CD4-positive, alpha-beta T cell treated with Interleukin-12 subunit alpha and Interleukin-12 subunit beta, for 1 hour (primary cell): ENCODE results near the gene ANKRD28.

ENCODE experiments used
- DNase-seq: peaks from one replicate; pipeline ENCODE4 v3.0.0-alpha.2; 2020

Gene ANKRD28

DNA sequence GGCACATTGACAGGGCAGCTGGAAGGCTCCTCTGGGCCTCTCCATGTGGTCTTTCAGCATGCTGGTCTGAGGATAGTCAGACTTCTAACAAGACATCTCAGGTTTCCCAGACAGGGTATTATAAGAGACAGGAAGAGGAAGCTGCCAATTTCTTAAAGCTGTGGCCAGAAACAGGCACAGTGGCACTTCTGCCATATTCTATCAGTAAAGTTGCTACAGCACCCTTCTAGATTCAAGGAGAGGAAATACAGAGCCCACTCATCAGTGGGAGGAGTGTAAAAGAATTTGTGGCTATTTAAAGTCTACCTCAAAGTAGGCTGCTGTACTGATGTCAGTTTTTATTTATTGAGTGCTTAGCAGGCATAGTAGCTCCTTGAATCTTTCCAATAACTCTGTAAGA, 140.8 kb downstream of the ANKRD28 start:
- DNase-seq: no peak

GRCh38 chr3:15656342-15656741, 141.4 kb downstream of the ANKRD28 start:
- DNase-seq: no peak

- DNase-seq: no peak
Measured at GRCh38 chr3:15654891-15655290, 142.9 kb downstream of the ANKRD28 start.

- DNase-seq: no peak
Measured at GRCh38 chr3:15654127-15654526, 143.7 kb downstream of the ANKRD28 start.

DNA sequence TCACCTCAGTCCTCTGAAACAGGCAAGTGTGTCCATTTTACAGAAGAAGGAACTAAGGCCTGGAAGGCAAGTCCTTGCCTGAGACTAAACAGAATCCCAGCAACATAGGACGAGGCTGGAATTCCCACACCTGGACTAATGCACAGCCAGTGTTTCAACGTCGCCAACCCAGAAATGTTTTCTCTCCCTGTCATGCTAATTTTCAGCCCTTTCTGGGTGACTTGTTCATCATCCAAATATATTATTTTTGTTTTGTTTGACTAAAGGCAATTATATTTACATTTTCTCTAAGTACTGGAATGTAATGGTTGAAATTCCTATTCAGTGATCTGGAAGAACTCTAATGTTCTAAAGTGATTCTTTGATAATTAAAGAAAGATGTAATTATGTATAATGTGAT, 144.5 kb downstream of the ANKRD28 start:
- no peak for DNase-seq

DNA sequence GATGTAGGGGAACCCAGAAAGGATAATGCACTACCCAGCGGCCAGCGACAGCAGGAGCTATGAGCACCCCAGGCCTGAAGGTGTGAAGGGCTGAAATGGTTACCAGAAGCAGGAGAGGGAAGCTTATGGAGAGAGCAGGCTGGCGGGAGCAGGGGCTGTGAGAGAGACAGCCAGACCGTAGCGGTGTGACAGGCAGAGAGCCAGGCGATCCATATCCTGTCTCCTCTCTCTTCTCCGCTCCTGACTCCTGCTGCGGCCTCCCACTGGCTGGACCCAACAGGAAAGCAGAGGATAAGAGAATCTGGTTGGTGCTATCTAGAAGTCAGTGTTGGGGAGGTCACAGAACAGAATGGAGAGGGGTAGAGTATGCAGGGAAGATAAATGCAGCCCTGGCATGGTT, 146.4 kb downstream of the ANKRD28 start:
- DNase-seq: no peak

DNA sequence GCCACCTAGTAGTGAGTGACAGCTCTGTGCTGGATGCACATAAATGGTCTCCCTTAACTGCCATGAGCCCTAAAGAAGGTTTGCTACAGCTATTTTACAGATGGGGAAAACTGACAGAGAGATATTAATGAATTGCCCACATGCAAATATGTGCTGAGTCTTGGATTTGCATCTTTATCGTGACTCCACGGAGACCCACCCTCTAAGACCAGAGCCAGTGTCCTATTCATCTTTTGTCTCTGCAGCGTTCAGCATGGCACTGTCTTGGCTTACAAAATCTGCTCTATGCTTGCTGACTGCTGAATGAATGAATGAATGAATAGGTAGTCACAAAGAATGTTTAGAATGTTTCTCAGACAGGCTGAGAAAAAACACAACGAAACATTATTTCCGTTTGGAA, 147.9 kb downstream of the ANKRD28 start:
- DNase-seq: no peak

DNA sequence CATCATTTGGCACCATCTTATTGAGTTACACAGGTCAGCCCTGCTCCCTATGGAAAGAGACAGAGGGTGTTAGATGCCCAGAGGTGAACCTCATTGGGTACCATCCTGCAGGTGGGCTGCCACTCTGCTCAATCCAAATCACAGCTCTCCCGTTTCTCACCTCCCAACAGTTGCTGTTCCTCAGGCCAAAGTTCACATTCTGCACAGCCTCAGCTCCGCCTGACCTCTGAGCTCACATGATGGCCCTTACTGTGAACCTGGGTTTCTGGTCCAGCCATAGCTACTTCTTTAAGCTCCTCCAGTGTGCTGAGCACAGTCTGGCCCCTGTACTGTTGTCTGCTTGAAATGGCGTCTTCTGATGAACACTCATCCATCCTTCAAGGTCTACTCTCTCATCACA, 148.4 kb downstream of the ANKRD28 start:
- DNase-seq: no peak

DNA sequence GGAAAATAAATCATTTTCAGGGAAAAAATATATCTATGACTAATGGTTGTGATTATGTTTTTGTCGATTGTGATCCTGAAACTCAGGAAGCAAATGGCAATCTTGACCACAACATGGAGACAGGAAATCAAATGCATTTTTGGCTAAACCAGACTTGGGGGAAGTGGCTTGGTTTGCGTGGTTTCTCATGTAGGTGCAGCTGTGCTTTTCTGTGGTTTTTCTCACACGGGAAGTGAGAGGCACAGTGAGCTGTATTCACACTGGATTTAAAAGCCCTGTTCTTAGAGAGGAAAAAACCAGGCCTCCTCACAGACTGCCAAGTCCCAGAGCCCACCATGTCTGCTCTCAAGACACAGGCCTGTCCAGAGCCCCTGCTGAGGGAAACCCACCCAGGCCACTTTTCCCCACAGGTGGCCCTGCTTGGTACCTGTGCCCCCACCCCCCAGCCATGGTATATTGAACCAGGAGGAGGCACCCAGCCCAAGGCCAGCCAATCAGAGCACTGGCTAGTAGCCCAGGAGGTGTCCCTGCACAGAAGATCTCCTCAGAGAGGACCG, 150.1 kb downstream of the ANKRD28 start:
- DNase-seq: peak; percentile 65

- DNase-seq: no peak
Measured at GRCh38 chr3:15646851-15647511, 150.8 kb downstream of the ANKRD28 start.

- DNase-seq: no peak
Measured at GRCh38 chr3:15645740-15646501, 151.9 kb downstream of the ANKRD28 start.

DNA sequence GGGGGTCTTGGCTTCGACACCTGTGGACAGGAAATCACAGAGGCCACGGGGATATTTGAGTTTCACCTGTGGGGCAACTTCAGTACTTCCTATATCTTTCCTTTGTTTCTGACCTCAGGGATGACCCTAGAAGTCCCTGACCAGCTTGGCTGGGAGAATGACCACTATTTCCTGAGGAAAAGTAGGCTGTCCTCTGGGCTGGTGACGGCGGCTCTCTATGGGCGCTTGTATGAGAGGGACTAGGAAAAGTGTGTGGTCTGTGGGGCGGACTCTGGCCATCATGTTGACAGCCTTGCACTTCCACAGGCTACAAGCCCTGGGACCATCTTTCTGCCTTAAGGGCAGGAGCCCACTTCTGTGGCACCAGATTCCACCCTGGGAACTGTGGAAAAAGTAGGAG, 152.5 kb downstream of the ANKRD28 start:
- no peak for DNase-seq

DNA sequence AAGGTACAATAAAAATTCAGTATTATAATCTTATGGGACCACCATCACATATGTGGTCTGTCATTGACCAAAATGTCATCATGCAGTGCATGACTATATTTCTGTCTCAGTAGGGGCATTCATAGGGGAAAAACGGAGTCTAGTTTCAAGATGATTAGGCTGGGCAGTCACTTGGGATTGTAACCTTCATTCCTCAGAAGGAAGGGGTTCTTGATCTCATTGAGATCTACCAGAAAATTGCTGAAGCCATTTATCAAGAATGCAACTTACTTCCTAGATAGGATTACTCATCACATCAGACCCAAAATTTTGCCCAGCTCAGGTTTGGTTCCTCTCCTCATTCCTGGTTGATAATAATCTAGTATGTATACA, 158.9 kb downstream of the ANKRD28 start:
- no peak for DNase-seq

- DNase-seq: no peak
Measured at GRCh38 chr3:15638193-15638890, 159.4 kb downstream of the ANKRD28 start.

DNA sequence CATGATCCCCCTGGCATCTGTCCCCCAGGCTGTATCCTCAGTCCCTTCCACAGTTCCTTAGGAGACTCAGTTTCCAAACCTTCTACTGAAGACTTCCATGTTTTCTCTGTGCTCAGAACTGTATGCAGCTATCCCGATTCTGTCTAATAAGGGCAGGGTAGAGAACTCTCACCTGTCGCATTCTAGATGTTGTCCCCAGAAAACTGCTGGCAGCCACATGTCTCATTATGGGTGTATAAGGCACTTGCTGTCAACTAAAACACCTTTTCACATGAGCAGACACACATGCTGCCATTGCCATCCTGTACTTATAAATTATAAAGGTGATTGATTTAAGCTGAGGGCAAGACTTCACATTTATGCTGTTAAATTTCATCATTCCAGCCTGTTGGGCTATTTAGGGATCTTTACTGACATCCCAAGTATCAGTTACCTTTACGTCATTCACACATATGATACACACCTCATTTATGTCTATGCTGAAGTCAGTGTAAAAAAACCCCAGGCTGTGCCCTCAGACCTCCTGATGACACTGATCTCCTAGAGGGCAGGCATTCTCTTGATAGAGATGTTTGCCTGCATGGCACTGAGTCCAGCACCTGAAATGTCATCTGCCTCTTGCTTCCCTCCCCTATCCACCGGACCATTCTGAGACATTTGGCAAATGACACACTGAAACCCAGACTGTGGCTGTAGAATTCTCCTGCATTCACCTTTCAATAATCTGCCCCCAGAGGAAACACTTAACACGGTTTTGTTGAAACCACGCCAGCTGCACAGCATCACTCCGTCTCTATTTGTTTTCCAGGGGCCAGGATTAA, 160.4 kb downstream of the ANKRD28 start:
- DNase-seq: no peak

DNA sequence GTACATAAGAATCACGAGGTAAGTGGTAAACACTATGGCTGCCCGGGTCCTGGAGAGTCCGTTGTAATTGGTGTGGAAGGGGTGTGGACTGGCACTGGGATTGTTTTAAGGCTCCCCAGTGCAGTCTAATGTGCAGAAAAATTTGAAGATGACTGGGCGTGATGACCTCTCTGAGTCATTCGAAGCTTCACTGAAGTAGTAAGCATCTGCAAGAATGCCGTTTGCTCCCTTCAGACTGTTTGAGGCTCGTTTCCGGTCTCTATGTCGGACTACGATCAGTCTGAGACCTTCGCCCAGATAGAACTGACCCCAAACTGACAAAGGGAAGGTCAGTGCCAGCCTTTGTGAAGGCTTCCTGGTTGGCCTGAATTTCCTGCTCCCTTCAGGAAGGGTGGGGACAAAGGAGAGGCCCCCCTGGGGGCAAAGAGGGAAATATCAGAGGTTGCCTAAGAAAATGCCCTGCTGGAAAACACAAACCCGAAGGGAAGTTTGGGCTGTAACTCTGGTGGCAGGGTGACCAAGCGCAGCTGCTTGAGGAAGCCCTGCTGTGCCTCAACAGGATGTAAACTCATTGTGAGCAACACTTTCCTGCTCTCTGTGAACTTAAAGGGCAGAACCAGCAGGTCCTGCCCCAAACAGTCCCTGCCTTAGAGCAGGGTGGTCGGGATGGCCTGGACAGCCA, 161.6 kb downstream of the ANKRD28 start:
- DNase-seq: no peak

DNA sequence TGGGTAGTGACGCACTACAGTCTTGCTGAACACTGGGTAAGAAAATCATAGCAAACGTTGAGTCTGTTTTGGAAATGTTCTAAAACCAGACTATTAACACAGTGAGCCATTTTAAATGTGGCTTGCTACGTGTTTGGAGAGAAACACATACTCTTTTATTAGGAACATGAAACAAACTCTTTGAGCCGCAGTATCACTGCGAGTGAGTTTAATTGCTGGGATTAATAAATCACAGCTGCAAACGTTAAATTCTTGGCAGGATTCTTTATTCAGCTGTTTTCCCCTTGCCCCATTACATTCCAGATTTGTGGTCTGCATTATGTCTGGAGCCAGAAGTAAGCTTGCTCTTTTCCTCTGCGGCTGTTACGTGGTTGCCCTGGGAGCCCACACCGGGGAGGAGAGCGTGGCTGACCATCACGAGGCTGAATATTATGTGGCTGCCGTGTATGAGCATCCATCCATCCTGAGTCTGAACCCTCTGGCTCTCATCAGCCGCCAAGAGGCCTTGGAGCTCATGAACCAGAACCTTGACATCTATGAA, 162.6 kb downstream of the ANKRD28 start:
- DNase-seq: no peak

DNA sequence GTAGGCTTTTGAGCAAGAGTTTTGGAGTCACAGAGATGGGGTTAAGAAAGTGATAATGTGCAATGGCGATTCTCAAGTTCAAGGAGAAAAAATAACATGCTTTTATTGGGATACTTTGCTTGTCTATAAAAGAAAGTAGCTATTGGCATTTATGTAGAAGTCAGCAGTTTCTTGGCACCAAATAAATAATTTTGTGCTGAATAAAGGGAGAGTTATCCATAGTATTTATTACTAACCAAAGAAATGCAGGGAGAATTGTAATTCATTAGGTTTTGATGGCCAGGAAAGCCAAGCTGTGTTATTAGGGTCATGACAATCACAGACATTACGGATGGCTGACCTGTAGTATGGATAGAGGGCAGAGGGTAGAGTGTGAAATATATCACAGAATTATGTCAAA, 163.1 kb downstream of the ANKRD28 start:
- DNase-seq: no peak

- no peak for DNase-seq
Measured at GRCh38 chr3:15633766-15634598, 163.8 kb downstream of the ANKRD28 start.

- DNase-seq: no peak
Measured at GRCh38 chr3:15633159-15633558, 164.6 kb downstream of the ANKRD28 start.

- no peak for DNase-seq
Measured at GRCh38 chr3:15632212-15632580, 165.6 kb downstream of the ANKRD28 start.
